NCI-H2107 treated with DMSO at 0.1 percent for 48 hours (cell line): ENCODE measurements around the gene PSMA5.
"Not testable (repeated sequence)": the region's sequence is repeated elsewhere in the genome, so short reads cannot be mapped to it uniquely, and the experiment has no call there.

Experiments used
- DNase-seq: peaks from one replicate; lab custom pipeline; 2025; ENCODE audit not compliant: unreplicated experiment; lab: John Stamatoyannopoulos, UW

Gene PSMA5

DNA sequence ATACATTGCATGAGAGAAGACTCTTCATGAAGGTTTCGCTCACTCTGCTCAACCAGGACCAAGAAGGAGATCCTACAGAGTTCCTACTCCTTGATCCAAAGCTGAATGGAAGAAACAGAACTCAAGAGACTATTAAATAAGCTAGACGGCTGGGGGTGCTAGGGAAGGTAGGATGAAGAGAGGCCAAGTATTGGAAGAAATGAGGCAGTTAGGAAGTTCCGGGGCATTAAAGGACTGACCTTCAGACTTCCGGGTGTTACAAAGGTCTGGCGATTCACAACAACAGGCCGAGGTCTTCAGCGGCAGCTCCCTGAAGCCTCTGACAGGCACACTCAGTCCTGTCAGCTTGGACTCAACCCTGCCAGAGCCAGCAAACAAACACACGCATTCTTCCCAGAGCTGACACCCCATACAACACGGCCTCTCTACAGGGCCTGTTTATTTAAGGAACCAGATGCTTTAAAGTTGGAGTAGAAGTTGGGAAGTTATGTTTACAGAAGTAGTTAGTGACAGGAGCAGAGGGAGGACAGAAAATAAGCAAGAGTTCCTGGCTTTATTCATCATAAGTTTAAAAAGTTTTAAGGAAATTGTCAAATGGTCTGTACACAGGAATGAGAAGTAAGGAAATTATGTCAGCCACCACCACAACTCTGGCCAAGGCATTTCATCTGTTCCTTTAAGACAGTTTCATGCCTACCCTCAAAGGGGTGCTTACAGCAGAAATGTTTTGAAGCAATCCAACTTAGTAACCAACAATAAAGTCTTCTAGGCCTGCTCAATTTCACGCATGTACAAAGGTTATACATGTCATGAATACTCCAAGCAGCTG, 33.2 kb downstream of the PSMA5 start:
- peak; percentile 26 for DNase-seq

DNA sequence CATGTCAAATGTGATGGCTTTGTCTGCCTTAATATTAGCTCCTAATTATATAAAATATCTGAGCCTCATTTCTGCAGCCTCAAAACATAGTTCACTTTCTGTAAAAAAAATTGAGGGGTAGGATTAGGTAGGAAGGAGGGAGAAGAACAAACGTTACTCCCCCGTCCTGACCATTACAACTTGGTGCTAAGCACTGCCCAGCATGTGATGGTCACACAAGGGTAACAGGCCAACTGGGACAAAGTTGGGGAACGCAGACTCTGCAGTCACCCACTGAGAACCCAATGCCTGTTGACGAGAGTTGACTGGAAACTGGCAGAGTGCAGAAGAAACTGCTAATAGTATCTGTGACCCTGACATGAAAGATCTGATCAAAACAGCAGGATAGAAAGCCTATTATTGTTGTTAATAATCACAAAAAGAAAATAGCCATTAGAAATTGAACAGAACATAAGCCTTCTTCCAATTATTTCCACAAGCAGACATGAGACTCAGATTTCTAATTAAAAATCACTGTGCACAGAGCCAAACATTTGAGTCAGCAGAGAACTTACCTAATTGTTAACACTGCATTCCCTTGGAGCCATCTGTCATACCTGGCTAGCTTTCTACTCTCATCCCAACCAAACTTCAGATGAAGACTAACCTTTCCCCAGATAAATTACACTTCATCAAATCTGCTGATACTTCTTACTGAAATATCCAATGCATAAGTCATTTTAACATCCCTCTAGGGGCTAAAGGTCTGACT, 34.0 kb downstream of the PSMA5 start:
- no peak for DNase-seq

DNA sequence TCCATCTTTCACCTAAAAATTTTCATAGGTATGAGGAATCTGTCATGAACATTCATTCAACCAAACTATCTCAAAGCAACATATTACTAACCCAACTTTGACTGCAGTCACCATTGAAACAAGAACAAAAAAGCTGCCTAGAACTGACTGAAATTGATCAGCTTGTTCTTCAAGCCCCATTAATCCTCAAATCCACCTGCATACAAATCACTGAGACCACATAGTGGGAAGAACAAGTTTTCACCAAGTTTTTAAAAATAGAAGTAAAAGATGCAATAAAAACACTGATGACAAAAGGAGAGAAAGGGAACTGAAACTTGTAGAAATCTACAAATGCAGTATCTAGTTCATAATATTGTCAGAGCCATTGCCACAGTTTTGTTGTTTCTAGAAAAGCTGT, 34.6 kb downstream of the PSMA5 start:
- no peak for DNase-seq

GRCh38 chr1:109391157-109391556, 35.1 kb downstream of the PSMA5 start:
- no peak for DNase-seq

GRCh38 chr1:109389638-109390341, 36.5 kb downstream of the PSMA5 start:
- no peak for DNase-seq

- DNase-seq, result no peak
Observed at GRCh38 chr1:109388884-109389637, 37.2 kb downstream of the PSMA5 start.

- DNase-seq, result no peak
Observed at GRCh38 chr1:109388208-109388711, 38.0 kb downstream of the PSMA5 start.

DNA sequence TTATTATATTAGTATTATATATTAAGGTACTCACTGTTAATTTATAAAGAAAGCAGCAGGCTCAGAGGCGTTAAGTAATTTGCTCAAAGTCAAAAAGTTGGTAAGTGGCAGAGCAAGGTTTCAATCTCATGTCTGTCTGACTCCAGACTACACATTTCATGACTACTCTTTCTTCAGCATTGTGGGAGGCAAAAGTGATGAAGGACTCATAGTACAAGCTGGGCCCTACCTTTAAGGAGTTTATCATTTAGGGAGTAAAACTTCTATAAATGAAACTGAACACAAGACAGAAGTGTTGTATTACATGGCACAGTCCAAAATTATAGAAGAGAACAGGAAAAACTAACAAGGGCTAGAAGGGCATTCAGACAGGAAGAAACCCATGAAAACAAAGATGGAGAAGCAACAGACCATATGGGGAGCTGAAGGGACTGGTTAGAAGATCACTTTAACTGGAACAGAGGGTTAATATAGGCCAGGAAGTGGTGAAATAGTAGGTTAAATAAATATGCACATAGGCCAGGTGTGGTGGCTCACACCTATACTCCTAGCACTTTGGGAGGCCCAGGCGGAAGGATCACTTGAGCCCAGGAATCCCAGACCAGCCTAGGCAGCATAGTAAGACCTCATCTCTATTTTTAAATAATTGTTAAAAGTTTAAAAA, 40.1 kb downstream of the PSMA5 start:
- DNase-seq, result no peak

- peak; percentile 20 for DNase-seq
Observed at GRCh38 chr1:109385417-109385816, 40.8 kb downstream of the PSMA5 start.

DNA sequence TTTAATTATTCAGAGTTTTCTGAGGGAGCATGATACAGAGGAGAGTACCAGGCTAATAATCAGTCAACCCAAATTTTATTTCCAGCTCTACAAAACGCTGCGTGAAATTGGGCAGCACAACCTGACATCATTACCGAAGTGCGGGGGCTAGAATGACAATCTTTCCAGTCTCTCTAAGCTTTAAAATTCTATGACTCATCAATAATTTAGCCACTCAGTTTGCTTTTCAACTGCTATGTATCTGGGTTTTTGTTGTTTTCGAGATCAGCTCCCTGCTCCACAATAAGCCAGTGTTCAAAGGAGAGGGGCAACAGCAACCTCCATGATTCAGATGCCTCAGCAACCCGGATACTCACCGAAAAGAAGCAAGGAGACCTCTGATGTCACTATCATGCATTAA, 42.4 kb downstream of the PSMA5 start:
- no peak for DNase-seq

DNA sequence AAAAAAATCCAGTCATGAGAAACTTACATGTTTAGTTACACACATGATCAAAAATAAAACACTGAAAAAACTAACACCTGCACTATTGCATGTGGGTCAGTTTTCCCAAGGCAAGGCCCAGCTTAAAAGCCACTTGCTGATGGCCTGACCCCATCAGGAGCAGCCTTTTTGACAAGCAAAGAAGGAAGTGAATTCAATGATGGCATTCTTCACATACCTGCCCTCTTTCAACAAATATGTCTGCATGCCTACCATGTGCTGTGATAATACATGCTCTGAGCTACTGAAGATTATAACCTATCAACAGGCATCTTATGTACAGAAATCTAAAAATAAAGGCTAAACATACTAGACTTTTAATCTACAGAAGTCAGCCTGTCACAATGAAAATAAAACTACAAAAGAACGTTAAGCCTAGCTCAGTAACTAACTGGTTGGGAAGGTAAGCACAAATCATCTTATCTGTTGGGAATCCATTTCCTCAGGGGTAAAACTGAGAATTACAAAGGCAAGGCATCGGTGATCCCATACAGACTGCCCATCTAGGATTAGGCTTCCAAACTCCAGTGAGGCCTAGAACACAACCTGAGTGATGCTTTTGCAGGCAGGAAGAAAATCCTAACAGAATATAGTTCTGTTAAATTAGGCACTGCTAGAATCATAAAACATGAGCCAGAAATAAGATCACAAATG, 43.0 kb downstream of the PSMA5 start:
- DNase-seq, result no peak

DNA sequence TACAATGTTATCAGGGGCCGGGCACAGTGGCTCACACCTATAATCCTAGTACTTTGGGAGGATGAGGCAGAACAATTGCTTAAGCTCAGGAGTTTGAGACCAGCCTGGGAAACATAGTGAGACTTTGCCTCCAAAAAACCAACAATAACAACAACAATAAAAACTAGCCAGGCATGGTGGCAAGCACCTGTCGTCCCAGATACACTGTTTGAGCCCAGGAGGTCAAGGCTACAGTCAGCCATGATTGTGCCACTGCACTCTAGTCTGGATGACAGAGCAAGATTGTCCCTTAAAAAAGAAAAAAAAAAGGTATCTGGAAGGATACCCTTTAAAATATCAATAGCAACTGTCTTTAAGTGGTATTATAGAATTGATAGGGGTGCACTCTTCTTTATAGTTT, 44.7 kb downstream of the PSMA5 start:
- DNase-seq, result no peak

DNA sequence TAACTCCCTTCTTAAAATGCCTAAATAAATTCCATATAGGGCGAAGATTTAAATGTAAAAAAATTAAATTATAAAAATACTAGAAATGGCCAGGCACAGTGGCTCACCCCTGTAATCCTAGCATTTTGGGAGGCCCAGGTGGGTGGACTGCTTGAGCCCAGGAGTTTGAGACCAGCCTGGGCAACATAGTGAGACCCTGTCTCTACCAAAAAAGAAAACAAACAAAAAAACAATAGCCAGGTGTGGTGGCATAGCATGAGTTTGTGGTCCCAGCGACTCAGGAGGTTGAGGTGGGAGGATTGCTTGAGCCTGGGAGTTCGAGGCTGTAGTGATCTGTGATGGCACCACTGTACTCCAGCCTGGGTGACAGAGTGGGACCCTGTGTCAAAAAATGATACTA, 46.3 kb downstream of the PSMA5 start:
- DNase-seq, result no peak

DNA sequence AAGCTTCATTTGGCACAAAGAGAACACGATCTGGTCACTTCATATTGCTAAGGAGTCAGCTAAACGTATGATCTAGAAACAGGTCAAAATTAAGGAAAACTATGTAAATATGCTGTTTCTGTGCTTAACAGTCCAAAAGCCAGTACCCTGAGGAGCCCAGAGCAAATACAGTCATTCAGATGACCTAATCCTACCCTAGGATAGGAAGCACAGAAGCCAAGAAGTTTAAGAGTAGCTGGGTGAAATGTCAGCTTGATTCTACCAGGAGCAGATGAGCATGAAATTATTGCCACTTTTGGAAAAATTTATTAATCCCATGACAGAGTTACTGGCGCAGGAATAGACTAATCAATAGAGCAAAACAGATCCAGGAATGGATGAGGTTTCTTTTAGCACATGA, 46.8 kb downstream of the PSMA5 start:
- DNase-seq, result no peak

DNA sequence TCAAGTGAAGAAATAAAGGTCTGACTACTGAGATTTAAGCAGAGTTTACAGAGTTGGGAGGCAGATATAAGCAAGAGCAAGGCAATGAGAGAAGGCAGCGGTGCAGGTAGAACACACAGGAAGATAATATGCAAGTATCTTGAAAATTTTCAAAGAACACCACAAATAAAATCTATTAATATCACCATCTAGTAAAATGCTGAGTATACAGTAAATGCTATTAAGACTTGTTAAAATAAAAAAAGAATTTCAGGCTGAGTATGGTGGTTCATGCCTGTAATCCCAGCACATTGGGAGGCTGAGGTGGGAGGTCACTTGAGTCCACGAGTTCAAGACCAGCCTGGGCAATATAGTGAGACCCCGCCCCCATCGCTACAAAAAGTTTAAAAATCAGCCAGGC, 48.5 kb downstream of the PSMA5 start:
- no peak for DNase-seq

DNA sequence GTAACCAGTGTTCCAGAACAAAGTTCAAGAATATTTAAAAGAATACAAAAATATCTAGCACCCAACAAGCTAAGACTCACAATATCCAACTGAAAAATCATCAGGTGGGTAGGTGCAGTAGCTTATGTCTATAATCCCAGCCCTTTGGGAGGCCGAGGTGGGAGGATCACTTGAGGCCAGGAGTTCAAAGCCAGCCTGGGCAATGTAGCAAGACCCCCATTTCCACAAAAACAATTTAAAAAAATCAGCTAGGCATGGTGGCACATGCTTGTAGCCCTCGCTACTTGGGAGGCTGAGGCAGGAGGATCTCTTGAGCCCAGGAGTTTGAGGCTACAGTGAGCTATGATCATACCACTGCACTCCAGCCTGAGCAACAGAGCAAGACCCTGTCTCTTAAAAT, 52.6 kb downstream of the PSMA5 start:
- DNase-seq, result not testable (repeated sequence)

- no peak for DNase-seq
Observed at GRCh38 chr1:109373126-109373525, 53.1 kb downstream of the PSMA5 start.

DNA sequence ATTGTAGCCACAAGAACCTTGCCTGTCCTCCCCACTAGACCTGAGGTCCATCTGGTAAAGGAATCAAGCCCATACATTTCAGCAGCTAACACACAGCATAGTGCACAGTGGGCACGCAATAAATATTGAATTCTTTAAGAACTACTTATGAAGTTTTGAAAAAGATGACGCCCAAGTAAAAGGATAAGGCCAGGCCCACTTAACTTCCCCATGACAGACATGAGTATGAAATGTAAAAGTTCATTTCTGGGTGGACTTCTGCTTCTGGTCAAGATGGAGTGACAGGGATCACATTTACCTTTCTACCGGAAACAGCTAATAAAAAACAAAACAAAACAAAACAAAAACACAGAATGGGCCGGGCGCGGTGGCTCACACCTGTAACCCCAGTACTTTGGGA, 54.0 kb downstream of the PSMA5 start:
- DNase-seq, result no peak

- no peak for DNase-seq
Observed at GRCh38 chr1:109371341-109371739, 54.9 kb downstream of the PSMA5 start.
